Activated T-cell treated with anti-CD3 and anti-CD28 coated beads, Interleukin-2, amount 50 U/mL, for 72 hours (primary cell): ENCODE data around the gene ARHGAP31. TPM values are rescaled to one million over a fixed set of nuclear protein-coding genes. Genes with fewer than 3 reads are reported as not detected.
"Not testable (repeated sequence)": the region's sequence is repeated elsewhere in the genome, so short reads cannot be mapped to it uniquely, and the experiment has no call there.

ENCODE experiments used
- ATAC-seq, 2 donors: fragments of 150-1000 bp; cut with Tn5 transposase; replicated peaks in 1 of 2; 2 replicates each; pipeline ENCODE4 v1.10.0; 2021; ENCODE audit warnings: moderate library complexity in 2 of 2, mild to moderate bottlenecking in 1 of 2
- DNase-seq, 2 donors: peaks; one replicate each; pipeline ENCODE4 v3.0.0; 2021 to 2022; ENCODE audit warnings: mixed read lengths in 1 of 2
- H3K27ac Mint-ChIP-seq: one replicate; pipeline ENCODE4 v1.8.0; 2022; ENCODE audit warnings: mild to moderate bottlenecking, moderate library complexity, mixed read lengths
- H3K27me3 Mint-ChIP-seq: one replicate; pipeline ENCODE4 v1.8.0; 2022; ENCODE audit warnings: low read depth, mixed read lengths
- H3K36me3 Mint-ChIP-seq, 2 donors: one replicate each; pipeline ENCODE4 v1.8.0; 2022; ENCODE audit warnings: mixed read lengths in 2 of 2, mild to moderate bottlenecking in 1 of 2; ENCODE audit not compliant: insufficient read depth in 2 of 2
- H3K4me1 Mint-ChIP-seq: one replicate; pipeline ENCODE4 v1.8.0; 2022; ENCODE audit warnings: low read depth, mixed read lengths
- H3K4me3 Mint-ChIP-seq, 2 donors: one replicate each; pipeline ENCODE4 v1.8.0; 2022; ENCODE audit warnings: mild to moderate bottlenecking in 2 of 2, mixed read lengths in 2 of 2, moderate library complexity in 2 of 2
- H3K9me3 Mint-ChIP-seq, 2 donors: one replicate each; pipeline ENCODE4 v1.8.0; 2022; ENCODE audit warnings: mixed read lengths in 2 of 2
- total RNA-seq, 2 donors: library from RNA; stranded (reverse); gene quantifications; one replicate each; pipeline ENCODE4 v1.2.3, GENCODE V29; 2022

ARHGAP31 gene
- total RNA-seq, 2 donors from 2014 or later = 12.7 to 19.1 TPM

- H3K36me3 Mint-ChIP-seq = peaks cover 4 to 7% of the 10 kb centered on the region in 2 donors
- H3K4me3 Mint-ChIP-seq = no peak overlapping the region
- DNase-seq (no peak), ATAC-seq (no peak)
- no peaks in the 10 kb centered on the region for H3K9me3 Mint-ChIP-seq
- no peak overlapping the region for H3K27ac Mint-ChIP-seq
- peaks cover 36% of the 10 kb centered on the region for H3K4me1 Mint-ChIP-seq
- H3K27me3 Mint-ChIP-seq = no peaks in the 10 kb centered on the region
These were observed 21.6 kb downstream of the ARHGAP31 start for GRCh38 chr3:119315600-119316312.

GRCh38 chr3:119316313-119316670 lies 22.1 kb downstream of the ARHGAP31 start:
- no peaks in the 10 kb centered on the region for H3K9me3 Mint-ChIP-seq
- ATAC-seq = no peak
- no peak overlapping the region for H3K27ac Mint-ChIP-seq

GRCh38 chr3:119318876-119319275 lies 24.7 kb downstream of the ARHGAP31 start:
- no peaks in the 10 kb centered on the region for H3K9me3 Mint-ChIP-seq
- H3K4me3 Mint-ChIP-seq = no peak overlapping the region
- DNase-seq (no peak), ATAC-seq (no peak)
- H3K27me3 Mint-ChIP-seq = no peaks in the 10 kb centered on the region
- peaks cover 47% of the 10 kb centered on the region for H3K4me1 Mint-ChIP-seq
- peaks cover 2 to 5% of the 10 kb centered on the region in 2 donors for H3K36me3 Mint-ChIP-seq
- no peak overlapping the region for H3K27ac Mint-ChIP-seq

More at GRCh38 chr3:119316313-119316670, 22.1 kb downstream of the ARHGAP31 start:
- H3K36me3 Mint-ChIP-seq = peaks cover 4 to 7% of the 10 kb centered on the region in 2 donors
- no peaks in the 10 kb centered on the region for H3K27me3 Mint-ChIP-seq
- H3K4me3 Mint-ChIP-seq = no peak overlapping the region
- H3K4me1 Mint-ChIP-seq = peaks cover 35% of the 10 kb centered on the region
- DNase-seq = no peak

GRCh38 chr3:119319311-119319710 lies 25.1 kb downstream of the ARHGAP31 start:
- H3K27me3 Mint-ChIP-seq = no peaks in the 10 kb centered on the region
- H3K4me1 Mint-ChIP-seq = peaks cover 50% of the 10 kb centered on the region
- ATAC-seq (no peak), DNase-seq (no peak)
- H3K4me3 Mint-ChIP-seq = no peak overlapping the region
- peaks cover 0 to 1% of the 10 kb centered on the region in 2 donors for H3K36me3 Mint-ChIP-seq
- H3K27ac Mint-ChIP-seq = no peak overlapping the region
- H3K9me3 Mint-ChIP-seq = no peaks in the 10 kb centered on the region

- not testable (repeated sequence) for H3K27ac Mint-ChIP-seq, ATAC-seq, H3K27me3 Mint-ChIP-seq, DNase-seq, H3K36me3 Mint-ChIP-seq, H3K9me3 Mint-ChIP-seq
- Mint-ChIP-seq H3K4me3 (peak overlapping the region in 1 of 2 donors; percentile 34), H3K4me1 (peaks cover 57% of the 10 kb centered on the region)
These were observed 26.6 kb downstream of the ARHGAP31 start for GRCh38 chr3:119320785-119321184.

- peak overlapping the region; percentile 90 to 99 for H3K4me3 Mint-ChIP-seq
- H3K27me3 Mint-ChIP-seq = no peaks in the 10 kb centered on the region
- peak overlapping the region; percentile 90 for H3K27ac Mint-ChIP-seq
- H3K36me3 Mint-ChIP-seq = no peaks in the 10 kb centered on the region
- H3K9me3 Mint-ChIP-seq = no peaks in the 10 kb centered on the region
- H3K4me1 Mint-ChIP-seq = peaks cover 56% of the 10 kb centered on the region
- ATAC-seq (peak; percentile 12 to 24), DNase-seq (peak in 1 of 2 donors; percentile 28)
These were observed 28.0 kb downstream of the ARHGAP31 start for GRCh38 chr3:119322021-119322834.

- peak; percentile 91 to 94 for ATAC-seq
- H3K36me3 Mint-ChIP-seq = no peaks in the 10 kb centered on the region
- peak overlapping the region; percentile 99 for H3K27ac Mint-ChIP-seq
These were observed 28.9 kb downstream of the ARHGAP31 start for GRCh38 chr3:119322835-119323722.

GRCh38 chr3:119323723-119324085 lies 29.5 kb downstream of the ARHGAP31 start:
- DNase-seq (no peak), ATAC-seq (no peak)
- Mint-ChIP-seq H3K9me3 (no peaks in the 10 kb centered on the region), H3K27me3 (no peaks in the 10 kb centered on the region), H3K4me3 (peak overlapping the region; percentile 90 to 99), H3K4me1 (peaks cover 49% of the 10 kb centered on the region), H3K27ac (peak overlapping the region; percentile 99), H3K36me3 (no peaks in the 10 kb centered on the region)

More at GRCh38 chr3:119322835-119323722, 28.9 kb downstream of the ARHGAP31 start:
- Mint-ChIP-seq H3K4me3 (peak overlapping the region; percentile 90 to 99), H3K9me3 (no peaks in the 10 kb centered on the region), H3K4me1 (peaks cover 49% of the 10 kb centered on the region), H3K27me3 (no peaks in the 10 kb centered on the region)
- peak; percentile 96 to 97 for DNase-seq

GRCh38 chr3:119324899-119325298 lies 30.7 kb downstream of the ARHGAP31 start:
- Mint-ChIP-seq H3K27ac (peak overlapping the region; percentile 99), H3K4me1 (peaks cover 51% of the 10 kb centered on the region), H3K27me3 (no peaks in the 10 kb centered on the region), H3K4me3 (peak overlapping the region in 1 of 2 donors; percentile 99), H3K36me3 (no peaks in the 10 kb centered on the region), H3K9me3 (no peaks in the 10 kb centered on the region)
- DNase-seq (no peak), ATAC-seq (peak in 1 of 2 donors; percentile 25)

GRCh38 chr3:119326976-119327375 lies 32.8 kb downstream of the ARHGAP31 start:
- Mint-ChIP-seq H3K36me3 (no peaks in the 10 kb centered on the region), H3K4me3 (no peak overlapping the region), H3K4me1 (peaks cover 33% of the 10 kb centered on the region), H3K27ac (no peak overlapping the region), H3K9me3 (no peaks in the 10 kb centered on the region), H3K27me3 (no peaks in the 10 kb centered on the region)
- DNase-seq (no peak), ATAC-seq (no peak)

- Mint-ChIP-seq H3K27me3 (no peaks in the 10 kb centered on the region), H3K4me3 (no peak overlapping the region), H3K27ac (no peak overlapping the region), H3K4me1 (peaks cover 12% of the 10 kb centered on the region), H3K9me3 (no peaks in the 10 kb centered on the region), H3K36me3 (peaks cover 0 to 2% of the 10 kb centered on the region in 2 donors)
- ATAC-seq (no peak), DNase-seq (no peak)
These were observed 35.4 kb downstream of the ARHGAP31 start for GRCh38 chr3:119329551-119329950.

- peaks cover 0 to under 1% of the 10 kb centered on the region in 2 donors for H3K9me3 Mint-ChIP-seq
- H3K4me1 Mint-ChIP-seq = peaks cover 7% of the 10 kb centered on the region
- H3K4me3 Mint-ChIP-seq = no peak overlapping the region
- H3K36me3 Mint-ChIP-seq = peaks cover 0 to 2% of the 10 kb centered on the region in 2 donors
- H3K27me3 Mint-ChIP-seq = no peaks in the 10 kb centered on the region
- DNase-seq (no peak), ATAC-seq (no peak)
- H3K27ac Mint-ChIP-seq = no peak overlapping the region
These were observed 36.0 kb downstream of the ARHGAP31 start for GRCh38 chr3:119330181-119330580.
